Heart left ventricle (tissue), 16 donors: ENCODE data around the gene BRD3OS. TPM values are rescaled to one million over a fixed set of nuclear protein-coding genes. Genes with fewer than 3 reads are reported as not detected.
A peak's percentile ranks its signal among the peaks of the same experiment; 100 is the strongest.

Experiments
- ATAC-seq, 4 donors: fragments of 200-7000 bp; cut with Tn5 transposase; one replicate each; pipeline ENCODE4 v1.9.1; 2020 to 2022; ENCODE audit warnings: moderate library complexity in 4 of 4, mild to moderate bottlenecking in 3 of 4, moderate number of reproducible peaks in 1 of 4
- DNase-seq, 5 donors: peaks; one replicate each; pipeline ENCODE4 v3.0.0-alpha.2; 2020
- H3K27ac ChIP-seq, 12 donors: fragments of 200-600 bp; sonication (generic) in 4 of 12; one replicate each; pipeline versions ENCODE4 v1.5.0 to v1.8.0; 2016 to 2022; ENCODE audit warnings: mild to moderate bottlenecking in 2 of 12
- H3K27me3 ChIP-seq, 9 donors: fragments of 200-600 bp; sonication (generic) in 2 of 9; one replicate each; pipeline versions ENCODE4 v1.5.1 to v1.8.0; 2016 to 2022; ENCODE audit warnings: mild to moderate bottlenecking in 3 of 9
- H3K36me3 ChIP-seq, 9 donors: fragments of 200-600 bp; sonication (generic) in 2 of 9; one replicate each; pipeline versions ENCODE4 v1.5.0 to v1.8.0; 2018 to 2022; ENCODE audit warnings: mild to moderate bottlenecking in 2 of 9
- H3K4me1 ChIP-seq, 12 donors: fragments of 200-600 bp; sonication (generic) in 4 of 12; one replicate each; pipeline versions ENCODE4 v1.5.0 to v1.8.0; 2016 to 2022; ENCODE audit warnings: mild to moderate bottlenecking in 3 of 12
- H3K4me3 ChIP-seq, 12 donors: fragments of 200-600 bp; sonication (generic) in 4 of 12; one replicate each; pipeline versions ENCODE4 v1.5.0 to v1.8.0; 2017 to 2022; ENCODE audit warnings: mild to moderate bottlenecking in 9 of 12, moderate library complexity in 4 of 12
- H3K9me3 ChIP-seq, 12 donors: fragments of 200-600 bp; sonication (generic) in 4 of 12; one replicate each; pipeline versions ENCODE4 v1.5.0 to v1.8.0; 2016 to 2022; ENCODE audit warnings: mild to moderate bottlenecking in 1 of 12
- POLR2A ChIP-seq, 2 donors: fragments of 450-650 bp; IDR thresholded peaks; one replicate each; pipeline ENCODE4 v1.6.1; 2017; ENCODE audit warnings: antibody characterized with exemption in 2 of 2, mild to moderate bottlenecking in 2 of 2, moderate library complexity in 2 of 2
- WGBS, 4 donors: extraction: QIAGEN DNeasy Blood & Tissue Kit in 2 of 4; methylation state at CpG; one replicate each; pipeline versions ENCODE4 v1.1.5 to v1.1.7; 2013 to 2018; 5-methylcytosine and 5-hydroxymethylcytosine counted together
- intact Hi-C, 10 donors: fragments of 100-400 bp; cut with DNase I; formaldehyde crosslinking; loops; one replicate each; pipeline versions ENCODE4 v1.11.1 to v1.14.2; 2022
- polyA plus RNA-seq, 2 donors: library from polyadenylated mRNA; stranded (reverse); fragments of 200-250 nt; gene quantifications; one replicate each; pipeline ENCODE4 v1.2.3, GENCODE V29; 2013
- total RNA-seq, 9 donors: library from RNA; depleted of rRNA in 2 of 9; stranded (reverse); fragments of >200 nt in 2 of 9; fragmentation: NEBNext Ultra II Directional in 3 of 9; extraction: Animal tissue kit (Norgen Biotek cat#: 25700) in 3 of 9; gene quantifications; one replicate each; pipeline versions ENCODE4 v1.1.0 to v1.2.4, GENCODE V29; 2016 to 2023
- TF ChIP-seq, protein P1 (sequence below), 12 donors: fragments of 200-600 bp; sonication (generic) in 4 of 12; IDR thresholded peaks; one replicate each; pipeline versions ENCODE4 v1.5.0 to v1.8.0; 2018 to 2022; ENCODE audit warnings: antibody characterized with exemption in 12 of 12, mild to moderate bottlenecking in 5 of 12
- donor health status: ischemic (EF 13 %, LVEDD 7.1; RV severe dilation, severe dysfunction).
- donor health status: healthy with polysubstance abuse.
- donor health status: DM: no; HTN: yes; CAD: no.
- donor health status: DM: no; HTN: no; CAD: no.
- donor health status: ischemic (EF 25% LVEDD 6.9; RV normal size, moderate dysfunction).
- donor health status: ischemic (EF 25% LVEDD 5.7; RV mildly dilated, moderate dysfunction).
- donor health status: healthy.
- donor health status: DM: yes; HTN: yes; CAD: no.
- donor health status: ischemic (EF 35%, LVEDD 5.7; RV mildly dilated, moderate dysfunction).
- donor health status: nonischemic (EF 11% LVEDD 7.7; RV severe dilation, severe dysfunction).
- donor health status: DM: yes; HTN: yes; CAD: no.
- donor health status: PGD.
- donor health status: ischemic (EF 29% LVEDD 5.4; RV normal size, mild dysfunction).
- donor health status: nonischemic (EF 23%, LVEDD 6.1; RV moderate dilation, normal function).

The BRD3OS gene
- total and polyA plus RNA-seq, 11 donors: 1.8 to 13.8 (median 8.9) TPM

DNA sequence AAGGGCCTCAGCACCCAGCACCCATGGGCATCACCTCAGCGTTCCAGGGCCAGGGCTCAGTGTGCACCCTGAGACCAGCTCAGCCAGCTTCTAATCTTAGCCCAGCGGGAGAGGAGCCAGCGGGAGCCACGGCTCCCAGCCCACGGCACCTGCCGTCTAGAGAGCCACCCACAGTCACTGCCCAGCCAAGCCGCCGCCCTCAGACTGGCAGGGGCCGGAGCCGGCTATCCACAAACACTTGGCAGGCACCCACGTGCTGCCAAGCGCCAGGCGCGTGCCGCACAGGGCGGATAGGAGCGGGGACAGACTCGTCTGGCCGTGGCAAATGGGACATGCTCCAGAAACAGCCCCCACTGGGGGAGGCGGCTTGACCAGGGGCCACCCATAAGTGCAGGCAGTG, 24.0 kb downstream of the BRD3OS start:
- WGBS, 4 donors: 45 to 76% (median 65%) methylated on average over 15 to 20 of the region's 20 CpGs
- ATAC-seq (peak; percentile 86 to 95 (median 92)), DNase-seq (peak; percentile 73 to 90 (median 84))
- no peak overlapping the region for H3K4me3 ChIP-seq
- peak overlapping the region in 6 of 12 donors; percentile 2 to 68 (median 36) for H3K27ac ChIP-seq
- H3K9me3 ChIP-seq: no peaks in the 10 kb centered on the region
- intact Hi-C loops: no loop called here
- H3K36me3 ChIP-seq: peaks cover 0 to 93% (median 87%) of the 10 kb centered on the region in 9 donors
- TF ChIP-seq, protein P1, sequence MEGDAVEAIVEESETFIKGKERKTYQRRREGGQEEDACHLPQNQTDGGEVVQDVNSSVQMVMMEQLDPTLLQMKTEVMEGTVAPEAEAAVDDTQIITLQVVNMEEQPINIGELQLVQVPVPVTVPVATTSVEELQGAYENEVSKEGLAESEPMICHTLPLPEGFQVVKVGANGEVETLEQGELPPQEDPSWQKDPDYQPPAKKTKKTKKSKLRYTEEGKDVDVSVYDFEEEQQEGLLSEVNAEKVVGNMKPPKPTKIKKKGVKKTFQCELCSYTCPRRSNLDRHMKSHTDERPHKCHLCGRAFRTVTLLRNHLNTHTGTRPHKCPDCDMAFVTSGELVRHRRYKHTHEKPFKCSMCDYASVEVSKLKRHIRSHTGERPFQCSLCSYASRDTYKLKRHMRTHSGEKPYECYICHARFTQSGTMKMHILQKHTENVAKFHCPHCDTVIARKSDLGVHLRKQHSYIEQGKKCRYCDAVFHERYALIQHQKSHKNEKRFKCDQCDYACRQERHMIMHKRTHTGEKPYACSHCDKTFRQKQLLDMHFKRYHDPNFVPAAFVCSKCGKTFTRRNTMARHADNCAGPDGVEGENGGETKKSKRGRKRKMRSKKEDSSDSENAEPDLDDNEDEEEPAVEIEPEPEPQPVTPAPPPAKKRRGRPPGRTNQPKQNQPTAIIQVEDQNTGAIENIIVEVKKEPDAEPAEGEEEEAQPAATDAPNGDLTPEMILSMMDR (IDR thresholded peaks at IDR 0.05): no peak
- TF ChIP-seq POLR2A (IDR thresholded peaks at IDR 0.05): no peak
- peaks cover 0 to 28% (median 8%) of the 10 kb centered on the region in 12 donors for H3K4me1 ChIP-seq
- H3K27me3 ChIP-seq: no peaks in the 10 kb centered on the region

DNA sequence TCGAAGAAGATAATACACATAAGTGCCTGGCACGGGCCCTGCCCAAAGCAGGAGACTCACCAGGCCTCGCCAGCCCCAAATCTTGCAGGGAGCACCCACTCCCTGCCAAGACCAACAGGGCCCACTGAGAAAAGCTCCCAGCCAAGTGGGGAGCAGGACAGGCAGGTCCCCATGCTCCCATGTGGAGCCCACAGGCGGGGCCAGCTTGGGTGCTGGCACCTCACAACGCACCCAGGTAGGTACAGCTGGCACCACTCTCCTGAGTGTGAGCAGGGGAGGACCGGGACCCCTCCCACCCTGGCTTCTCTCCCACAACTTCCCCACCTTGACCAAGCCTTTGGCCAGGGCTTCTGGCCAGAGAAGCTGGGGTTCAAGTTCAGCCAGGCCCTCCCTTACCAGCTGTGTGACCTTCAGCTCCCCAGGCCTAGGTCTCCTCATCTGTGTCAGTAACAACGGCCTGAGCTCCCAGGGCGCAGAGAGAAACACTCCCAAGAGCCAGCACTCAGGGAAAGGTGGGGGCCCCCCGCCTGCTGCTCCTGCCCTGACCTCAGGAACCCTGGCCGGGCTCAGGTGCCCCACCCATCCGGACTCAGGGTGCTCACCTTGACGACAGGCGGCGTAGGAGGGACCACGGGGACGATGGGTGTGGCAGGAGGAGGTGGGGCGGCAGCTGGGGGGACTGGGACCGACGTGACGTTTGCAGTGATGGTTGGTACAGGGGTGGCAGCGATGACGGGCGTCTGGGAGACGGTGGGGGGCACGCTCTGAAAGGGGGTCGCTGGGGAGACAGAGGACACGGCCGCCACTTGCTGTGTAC, 24.7 kb downstream of the BRD3OS start:
- Histone ChIP-seq H3K4me1 (peaks cover 0 to 31% (median 10%) of the 10 kb centered on the region in 12 donors), H3K27me3 (no peaks in the 10 kb centered on the region), H3K36me3 (peaks cover 0 to 86% (median 80%) of the 10 kb centered on the region in 9 donors), H3K27ac (peak overlapping the region in 7 of 12 donors; percentile 2 to 68 (median 28)), H3K9me3 (no peaks in the 10 kb centered on the region), H3K4me3 (no peak overlapping the region)
- ATAC-seq: peak in 1 of 4 donors; percentile 1
- TF ChIP-seq, protein P1 (IDR thresholded peaks at IDR 0.05): no peak
- no peak for TF ChIP-seq POLR2A (IDR thresholded peaks at IDR 0.05)
- peak in 2 of 5 donors; percentile 25 to 28 for DNase-seq
- 88 to 91% (median 89%) methylated on average over 25 to 28 of the region's 28 CpGs for WGBS, 4 donors
- intact Hi-C loops: no loop called here

DNA sequence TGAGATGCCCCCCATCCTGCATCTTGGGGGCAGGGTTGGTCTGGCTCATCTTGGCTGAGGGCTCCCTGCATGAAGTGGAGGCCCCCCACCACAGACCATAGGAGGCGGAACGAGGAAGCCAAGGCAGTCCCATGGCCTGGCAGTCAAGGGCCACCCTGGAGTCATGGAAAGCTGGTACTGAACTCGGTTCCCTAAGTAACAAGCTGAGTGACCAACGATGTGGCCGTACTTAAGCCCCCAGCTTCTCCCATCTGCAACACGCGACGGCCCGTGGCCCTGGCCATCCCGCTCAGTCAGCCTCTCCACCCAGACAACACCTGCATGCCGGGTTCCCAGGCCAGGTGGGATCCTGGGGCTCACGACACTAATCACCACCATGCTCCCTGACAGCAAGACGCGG, 25.4 kb downstream of the BRD3OS start:
- no peaks in the 10 kb centered on the region for H3K27me3 ChIP-seq
- peaks cover 5 to 38% (median 16%) of the 10 kb centered on the region in 12 donors for H3K4me1 ChIP-seq
- H3K27ac ChIP-seq: no peak overlapping the region
- 88 to 95% (median 92%) methylated on average over 6 to 14 of the region's 14 CpGs for WGBS, 4 donors
- peaks cover 0 to 78% (median 72%) of the 10 kb centered on the region in 9 donors for H3K36me3 ChIP-seq
- ATAC-seq (no peak), DNase-seq (peak in 2 of 5 donors; percentile 16 to 19)
- intact Hi-C loops: no loop called here
- TF ChIP-seq, protein P1 (IDR thresholded peaks at IDR 0.05): no peak
- no peak for TF ChIP-seq POLR2A (IDR thresholded peaks at IDR 0.05)
- no peaks in the 10 kb centered on the region for H3K9me3 ChIP-seq
- no peak overlapping the region for H3K4me3 ChIP-seq

DNA sequence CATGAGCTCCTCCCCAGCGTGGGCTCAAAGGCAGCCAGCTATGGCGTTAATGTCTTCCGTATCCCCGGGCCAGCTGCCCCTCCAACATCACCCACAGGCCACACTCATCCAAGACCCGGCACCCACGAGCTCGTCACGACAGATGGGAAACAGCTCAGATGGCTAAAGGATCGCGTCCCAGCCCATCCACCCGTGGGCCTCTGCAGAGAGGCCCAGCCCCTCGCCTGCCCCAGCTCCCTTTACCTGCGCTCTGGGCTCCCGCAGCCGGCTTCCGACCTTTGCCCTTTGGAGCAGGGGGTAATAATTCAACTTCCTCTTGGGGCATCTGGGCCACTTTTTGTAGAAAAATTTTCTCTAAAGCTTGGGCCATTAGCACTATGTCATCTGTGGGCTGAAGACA, 26.0 kb downstream of the BRD3OS start:
- H3K27me3 ChIP-seq: no peaks in the 10 kb centered on the region
- H3K9me3 ChIP-seq: no peaks in the 10 kb centered on the region
- WGBS, 4 donors: 92 to 96% (median 94%) methylated on average over 16 of the region's 16 CpGs
- no peak overlapping the region for H3K27ac ChIP-seq
- H3K36me3 ChIP-seq: peaks cover 0 to 73% (median 67%) of the 10 kb centered on the region in 9 donors
- peaks cover 10 to 44% (median 21%) of the 10 kb centered on the region in 12 donors for H3K4me1 ChIP-seq
- DNase-seq (peak in 3 of 5 donors; percentile 11 to 24 (median 12)), ATAC-seq (no peak)
- intact Hi-C loops: no loop called here
- H3K4me3 ChIP-seq: no peak overlapping the region
- no peak for TF ChIP-seq POLR2A (IDR thresholded peaks at IDR 0.05)
- TF ChIP-seq, protein P1 (IDR thresholded peaks at IDR 0.05): no peak
